CD4-positive, alpha-beta T cell treated with Interleukin-21 for 1 hour (primary cell): ENCODE measurements around the gene TSKS.
A peak's percentile ranks its signal among the peaks of the same experiment; 100 is the strongest.

Experiments used
- DNase-seq: peaks from one replicate; pipeline ENCODE4 v3.0.0-alpha.2; 2020

TSKS gene

GRCh38 chr19:49713236-49713845 lies 49.8 kb downstream of the TSKS start:
- no peak for DNase-seq

- no peak for DNase-seq
Observed at GRCh38 chr19:49712397-49712859, 50.7 kb downstream of the TSKS start.

GRCh38 chr19:49710372-49710951 lies 52.6 kb downstream of the TSKS start:
- no peak for DNase-seq

- no peak for DNase-seq
Observed at GRCh38 chr19:49705919-49706318, 57.2 kb downstream of the TSKS start.

GRCh38 chr19:49704888-49705642 lies 58.0 kb downstream of the TSKS start:
- DNase-seq = no peak

GRCh38 chr19:49701271-49701786 lies 61.8 kb downstream of the TSKS start:
- DNase-seq = no peak

GRCh38 chr19:49700563-49700962 lies 62.5 kb downstream of the TSKS start:
- no peak for DNase-seq

- DNase-seq = no peak
Observed at GRCh38 chr19:49699364-49699763, 63.7 kb downstream of the TSKS start.

- DNase-seq = no peak
Observed at GRCh38 chr19:49696865-49697264, 66.2 kb downstream of the TSKS start.

GRCh38 chr19:49696115-49696514 lies 67.0 kb downstream of the TSKS start:
- no peak for DNase-seq

- no peak for DNase-seq
Observed at GRCh38 chr19:49692147-49692506, 71.0 kb downstream of the TSKS start.

- DNase-seq = peak; percentile 32
Observed at GRCh38 chr19:49691243-49692146, 71.6 kb downstream of the TSKS start.

- DNase-seq = peak; percentile 68
Observed at GRCh38 chr19:49690656-49691242, 72.4 kb downstream of the TSKS start, which contains the start of gene CPT1C. TSS of gene CPT1C (plus strand) at chr19:49691116. CDS start at chr19:49692253, 1,137 bp downstream.

GRCh38 chr19:49690079-49690655 lies 72.9 kb downstream of the TSKS start:
- DNase-seq = no peak
